Kidney (tissue), 22 donors: ENCODE results near the gene KRT17. TPM values are rescaled to one million over a fixed set of nuclear protein-coding genes. Genes with fewer than 3 reads are reported as not detected.

Experiments
- DNase-seq, 5 donors: peaks; one replicate each; pipeline ENCODE4 v3.0.0-alpha.2; 2013 to 2020
- FAIRE-seq: peaks from 2 replicates; lab custom pipeline; 2012; peaks lifted over from hg19 to GRCh38; lab: Jason Lieb, UNC
- H3K27ac ChIP-seq, 2 donors: one replicate each; pipeline ENCODE4 v1.7.0; 2013; ENCODE audit warnings: low read depth in 2 of 2, low read length in 2 of 2, inconsistent platforms in 1 of 2
- H3K27me3 ChIP-seq: one replicate; pipeline ENCODE4 v1.7.1; 2013; ENCODE audit warnings: low read length, inconsistent platforms; ENCODE audit not compliant: control insufficient read depth, insufficient read depth
- H3K36me3 ChIP-seq, 3 donors: one replicate each; pipeline versions ENCODE4 v1.7.0 to v1.7.1; 2013; ENCODE audit warnings: low read length in 3 of 3, control low read depth in 1 of 3, inconsistent platforms in 1 of 3; ENCODE audit not compliant: insufficient read depth in 3 of 3, control insufficient read depth in 2 of 3
- H3K4me1 ChIP-seq, 3 donors: one replicate each; pipeline versions ENCODE4 v1.7.0 to v1.7.1; 2013; ENCODE audit warnings: low read length in 3 of 3, inconsistent platforms in 1 of 3, low read depth in 1 of 3; ENCODE audit not compliant: control insufficient read depth in 2 of 3, insufficient read depth in 2 of 3
- H3K4me3 ChIP-seq, 3 donors: one replicate each; pipeline versions ENCODE4 v1.7.0 to v1.8.1; 2013; ENCODE audit warnings: low read length in 3 of 3, control low read depth in 1 of 3, inconsistent platforms in 1 of 3
- H3K9ac ChIP-seq, 3 donors: one replicate each; pipeline versions ENCODE4 v1.7.0 to v1.7.1; 2013; ENCODE audit warnings: low read length in 3 of 3, control low read depth in 1 of 3, inconsistent platforms in 1 of 3
- H3K9me3 ChIP-seq, 3 donors: one replicate each; pipeline versions ENCODE4 v1.7.0 to v1.7.1; 2013; ENCODE audit warnings: low read length in 3 of 3, control low read depth in 1 of 3, inconsistent platforms in 1 of 3; ENCODE audit not compliant: control insufficient read depth in 2 of 3, insufficient read depth in 1 of 3
- CTCF ChIP-seq: IDR thresholded peaks from 3 replicates; pipeline ENCODE4 v1.5.1; 2012; ENCODE audit warnings: mild to moderate bottlenecking, moderate library complexity, borderline replicate concordance; ENCODE audit not compliant: insufficient read depth; ENCODE audit errors: extremely low read depth
- intact Hi-C: fragments of 100-400 bp; cut with DNase I; formaldehyde crosslinking; loops from one replicate; pipeline ENCODE4 v1.11.1; 2022
- long read RNA-seq, 10 donors: library from polyadenylated mRNA in 1 of 10; unstranded in 1 of 10; transcript quantifications; one replicate each; pipeline ENCODE4 v2.0.0 and lab custom pipeline, GENCODE V29; 2021 to 2026
- polyA plus RNA-seq: library from polyadenylated mRNA; stranded (reverse); fragments of 350-450 nt; fragmentation: Illumina TruSeq; extraction: RNeasy Lipid Tissue Mini Kit (QIAGEN cat#74804); gene quantifications from one replicate; pipeline ENCODE4 v1.2.3, GENCODE V29; 2014; ENCODE audit warnings: low read depth, low replicate concordance; ENCODE audit not compliant: insufficient read depth
- total RNA-seq: library from RNA; stranded (reverse); fragmentation: NEBNext Ultra II Directional; extraction: Animal tissue kit (Norgen Biotek cat#: 25700); gene quantifications from one replicate; pipeline ENCODE4 v1.2.1, GENCODE V29; 2021
- donor health status: control.
- donor health status: control.
- donor health status: control.
- donor health status: control.
- donor health status: control.
- donor health status: DM: yes; HTN: yes; CAD: no.
- donor health status: Normal renal cell carcinoma (clear cell type).

Gene KRT17
- 11.1 TPM for total RNA-seq
- polyA plus RNA-seq: 5.5 TPM
- long read RNA-seq, donor 1, partial matches to known transcripts: 0 of 1 reads
- long read RNA-seq, donor 1, other reads (novel, unspliced or antisense): 0 of 1 reads
- long read RNA-seq, donor 2, partial matches to known transcripts: 0 of 2 reads
- long read RNA-seq, donor 2, other reads (novel, unspliced or antisense): 0 of 2 reads
- long read RNA-seq, donor 3, partial matches to known transcripts: 0 of 2 reads
- long read RNA-seq, donor 3, other reads (novel, unspliced or antisense): 0 of 2 reads
- long read RNA-seq, donor 4: 0 reads
- long read RNA-seq, donor 5: 0 reads
- long read RNA-seq, donor 6, partial matches to known transcripts: 0 of 1 reads
- long read RNA-seq, donor 6, other reads (novel, unspliced or antisense): 0 of 1 reads
- long read RNA-seq, donor 7, transcript KRT17-209 (8 exons, 1,651 nt): major isoform, 16 of 16 reads
- long read RNA-seq, donor 7, partial matches to known transcripts: 0 of 16 reads
- long read RNA-seq, donor 7, other reads (novel, unspliced or antisense): 0 of 16 reads
- long read RNA-seq, donor 8: 0 reads
- long read RNA-seq, donor 9: 0 reads
- long read RNA-seq, donor 10: 0 reads

GRCh38 chr17:41624208-41625101 is at the start of gene KRT17:
Gene KRT17, minus strand, starts transcription at chr17:41624575. Its CDS starts 66 bp downstream, at chr17:41624509.
- DNase-seq (peak; percentile 51 to 67 (median 59)), FAIRE-seq (no peak)
- H3K4me1 ChIP-seq: no peaks in the 10 kb centered on the region
- intact Hi-C loops: no loop called here
- no peak within 1 kb of the TSS for H3K4me3 ChIP-seq
- no peaks in the 10 kb centered on the region for H3K27me3 ChIP-seq
- H3K9ac ChIP-seq: no peak within 1 kb of the TSS
- H3K36me3 ChIP-seq: no peaks in the 10 kb centered on the region
- TF ChIP-seq CTCF: no peak
- H3K9me3 ChIP-seq: no peaks in the 10 kb centered on the region
- no peak within 1 kb of the TSS for H3K27ac ChIP-seq

- H3K36me3 ChIP-seq: no peaks in the 10 kb centered on the region
- H3K4me1 ChIP-seq: peaks cover 0 to 16% (median 9%) of the 10 kb centered on the region in 3 donors
- H3K9me3 ChIP-seq: no peaks in the 10 kb centered on the region
- TF ChIP-seq CTCF: no peak
- no peak overlapping the region for H3K4me3 ChIP-seq
- intact Hi-C loops: no loop called here
- no peaks in the 10 kb centered on the region for H3K27me3 ChIP-seq
- no peak overlapping the region for H3K9ac ChIP-seq
- DNase-seq (no peak), FAIRE-seq (no peak)
- no peak overlapping the region for H3K27ac ChIP-seq
Observed at GRCh38 chr17:41672153-41672552, 47.8 kb upstream of the KRT17 start.

- TF ChIP-seq CTCF: no peak
- FAIRE-seq (no peak), DNase-seq (peak in 1 of 5 donors; percentile 78)
- no peaks in the 10 kb centered on the region for H3K36me3 ChIP-seq
- peak overlapping the region; percentile 66 to 95 for H3K27ac ChIP-seq
- intact Hi-C loops: loop anchor here (10.0 kb wide), 1 partner anchor 113 kb away; no protein-coding TSS in a partner anchor
- H3K4me1 ChIP-seq: peaks cover 0 to 24% (median 0%) of the 10 kb centered on the region in 3 donors
- peak overlapping the region in 2 of 3 donors; percentile 10 to 67 for H3K9ac ChIP-seq
- H3K4me3 ChIP-seq: peak overlapping the region; percentile 3 to 70 (median 24)
- H3K27me3 ChIP-seq: no peaks in the 10 kb centered on the region
- H3K9me3 ChIP-seq: no peaks in the 10 kb centered on the region
Observed at GRCh38 chr17:41667280-41668041, 43.1 kb upstream of the KRT17 start.
